ENCODE data around the gene DCK.

DCK gene

GRCh38 chr4:70954032-70954431 is 39.4 kb upstream of the DCK start:
- Histone ChIP-seq H3K27me3 (replicated peaks) (no peaks in the 10 kb centered on the region), H3K36me3 (replicated peaks) (no peaks in the 10 kb centered on the region), H3K27ac (no peak overlapping the region), H3K4me3 (ENCODE audit: low read depth, low read length) (no peak overlapping the region)
- TF ChIP-seq CTCF (IDR thresholded peaks at IDR 0.05; ENCODE audit: low read depth, low read length, missing control alignments): no peak
- in situ Hi-C loops (cut with HindIII; ENCODE audit: low pct_ligation_motif_present, low sequenced_read_pairs): no loop called here
- no peak for DNase-seq

- H3K4me3 ChIP-seq (ENCODE audit: low read depth, low read length): no peak overlapping the region
- no peaks in the 10 kb centered on the region for H3K36me3 ChIP-seq (replicated peaks)
- no peaks in the 10 kb centered on the region for H3K27me3 ChIP-seq (replicated peaks)
- in situ Hi-C loops (cut with HindIII; ENCODE audit: low pct_ligation_motif_present, low sequenced_read_pairs): no loop called here
- TF ChIP-seq CTCF (IDR thresholded peaks at IDR 0.05; ENCODE audit: low read depth, low read length, missing control alignments): no peak
- DNase-seq: no peak
- H3K27ac ChIP-seq: no peak overlapping the region
Measured at GRCh38 chr4:70956549-70957210, 36.8 kb upstream of the DCK start.

- H3K36me3 ChIP-seq (replicated peaks): no peaks in the 10 kb centered on the region
- no peaks in the 10 kb centered on the region for H3K27me3 ChIP-seq (replicated peaks)
- in situ Hi-C loops (cut with HindIII; ENCODE audit: low pct_ligation_motif_present, low sequenced_read_pairs): no loop called here
- H3K27ac ChIP-seq: peak overlapping the region; percentile 41
- TF ChIP-seq CTCF (IDR thresholded peaks at IDR 0.05; ENCODE audit: low read depth, low read length, missing control alignments): no peak
- DNase-seq: peak; percentile 69
- H3K4me3 ChIP-seq (ENCODE audit: low read depth, low read length): no peak overlapping the region
Measured at GRCh38 chr4:70958681-70959080, 34.8 kb upstream of the DCK start.

- TF ChIP-seq CTCF (IDR thresholded peaks at IDR 0.05; ENCODE audit: low read depth, low read length, missing control alignments): no peak
- in situ Hi-C loops (cut with HindIII; ENCODE audit: low pct_ligation_motif_present, low sequenced_read_pairs): no loop called here
- Histone ChIP-seq H3K36me3 (replicated peaks) (peaks cover 7% of the 10 kb centered on the region), H3K27ac (no peak overlapping the region), H3K27me3 (replicated peaks) (no peaks in the 10 kb centered on the region), H3K4me3 (ENCODE audit: low read depth, low read length) (no peak overlapping the region)
- no peak for DNase-seq
Measured at GRCh38 chr4:70969076-70969475, 24.4 kb upstream of the DCK start.

GRCh38 chr4:70976252-70976651 is 17.2 kb upstream of the DCK start:
- no peak for DNase-seq
- peaks cover 8% of the 10 kb centered on the region for H3K36me3 ChIP-seq (replicated peaks)
- in situ Hi-C loops (cut with HindIII; ENCODE audit: low pct_ligation_motif_present, low sequenced_read_pairs): no loop called here
- TF ChIP-seq CTCF (IDR thresholded peaks at IDR 0.05; ENCODE audit: low read depth, low read length, missing control alignments): no peak
- H3K27ac ChIP-seq: no peak overlapping the region
- H3K4me3 ChIP-seq (ENCODE audit: low read depth, low read length): no peak overlapping the region
- H3K27me3 ChIP-seq (replicated peaks): no peaks in the 10 kb centered on the region

GRCh38 chr4:70979445-70980008 is 13.9 kb upstream of the DCK start:
- no peak for TF ChIP-seq CTCF (IDR thresholded peaks at IDR 0.05; ENCODE audit: low read depth, low read length, missing control alignments)
- no peak overlapping the region for H3K27ac ChIP-seq
- peaks cover 8% of the 10 kb centered on the region for H3K36me3 ChIP-seq (replicated peaks)
- in situ Hi-C loops (cut with HindIII; ENCODE audit: low pct_ligation_motif_present, low sequenced_read_pairs): no loop called here
- no peaks in the 10 kb centered on the region for H3K27me3 ChIP-seq (replicated peaks)
- DNase-seq: no peak
- no peak overlapping the region for H3K4me3 ChIP-seq (ENCODE audit: low read depth, low read length)

Data from brain microvascular endothelial cell (primary cell).